Measurements from ENCODE around the gene CEND1.

DNA sequence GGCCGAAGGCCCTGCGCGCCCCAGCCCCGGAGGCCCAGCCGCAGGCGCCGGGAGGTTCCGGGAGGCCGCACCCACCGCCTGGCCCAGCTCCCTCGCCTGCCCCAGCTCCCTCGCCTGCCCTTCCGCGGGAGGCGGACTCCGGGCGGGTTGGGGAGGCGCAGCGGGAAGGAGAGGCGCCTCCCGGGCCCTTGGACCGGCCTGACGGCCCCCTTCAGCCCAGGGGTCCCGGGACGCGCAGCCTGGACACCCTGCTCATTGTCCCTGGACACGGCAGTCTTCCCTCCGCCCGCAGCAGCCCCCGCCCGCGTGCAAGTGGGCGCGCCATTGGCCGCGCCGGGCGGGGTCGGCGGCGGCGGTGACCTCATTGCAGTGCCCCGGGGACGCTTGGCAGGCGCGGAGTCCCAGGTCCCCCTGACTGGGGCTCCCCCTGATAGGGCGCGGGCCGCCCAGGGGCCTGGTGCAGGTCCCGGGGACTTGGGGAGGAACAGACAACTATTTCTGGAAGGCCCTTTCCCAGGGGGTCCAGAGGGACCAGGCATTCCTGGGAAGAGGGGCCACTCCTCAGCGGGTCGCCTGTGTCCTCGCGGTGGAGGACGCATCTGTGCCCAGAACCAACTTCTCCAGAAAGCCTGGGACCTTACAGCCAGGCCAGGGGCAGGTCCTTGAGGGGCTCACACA lies 43.4 kb upstream of the CEND1 start:
- TF ChIP-seq, protein P1, sequence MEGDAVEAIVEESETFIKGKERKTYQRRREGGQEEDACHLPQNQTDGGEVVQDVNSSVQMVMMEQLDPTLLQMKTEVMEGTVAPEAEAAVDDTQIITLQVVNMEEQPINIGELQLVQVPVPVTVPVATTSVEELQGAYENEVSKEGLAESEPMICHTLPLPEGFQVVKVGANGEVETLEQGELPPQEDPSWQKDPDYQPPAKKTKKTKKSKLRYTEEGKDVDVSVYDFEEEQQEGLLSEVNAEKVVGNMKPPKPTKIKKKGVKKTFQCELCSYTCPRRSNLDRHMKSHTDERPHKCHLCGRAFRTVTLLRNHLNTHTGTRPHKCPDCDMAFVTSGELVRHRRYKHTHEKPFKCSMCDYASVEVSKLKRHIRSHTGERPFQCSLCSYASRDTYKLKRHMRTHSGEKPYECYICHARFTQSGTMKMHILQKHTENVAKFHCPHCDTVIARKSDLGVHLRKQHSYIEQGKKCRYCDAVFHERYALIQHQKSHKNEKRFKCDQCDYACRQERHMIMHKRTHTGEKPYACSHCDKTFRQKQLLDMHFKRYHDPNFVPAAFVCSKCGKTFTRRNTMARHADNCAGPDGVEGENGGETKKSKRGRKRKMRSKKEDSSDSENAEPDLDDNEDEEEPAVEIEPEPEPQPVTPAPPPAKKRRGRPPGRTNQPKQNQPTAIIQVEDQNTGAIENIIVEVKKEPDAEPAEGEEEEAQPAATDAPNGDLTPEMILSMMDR (conservative IDR thresholded peaks at IDR 0.05), result no peak
- no peak for TF ChIP-seq EZH2 (IDR thresholded peaks at IDR 0.05; ENCODE audit: low read depth)

Measured in PC-9 (cell line).